Endothelial cell of umbilical vein (primary cell): ENCODE measurements around the gene ARHGAP42. TPM values are rescaled to one million over a fixed set of nuclear protein-coding genes. Genes with fewer than 3 reads are reported as not detected.

Experiments
- BruUV-seq: library from RNA; stranded (reverse); fragments of 400-500 nt; replicated peaks from 2 replicates; lab custom pipeline; 2021; lab: Mats Ljungman, UMichigan
- CTCF ChIA-PET: fragments of 300-600, 350-600 bp; sonication (Branson Sonifier 250); formaldehyde crosslinking; loops from one replicate; lab custom pipeline; 2021; ENCODE audit warnings: antibody characterized with exemption, inconsistent platforms; lab: Charles Lee
- POLR2A ChIA-PET: fragments of 300-600, 350-600 bp; sonication (Branson Sonifier 250); formaldehyde crosslinking; loops from one replicate; lab custom pipeline; 2021; ENCODE audit warnings: antibody characterized with exemption, inconsistent platforms; lab: Charles Lee
- DNase-seq: peaks from one replicate; pipeline ENCODE4 v3.0.0-alpha.2; 2011; ENCODE audit warnings: low read depth, low spot score
- FAIRE-seq: peaks from 2 replicates; lab custom pipeline; 2011; peaks lifted over from hg19 to GRCh38; lab: Jason Lieb, UNC
- H2AFZ ChIP-seq: 2 replicates; pipeline ENCODE4 v1.6.0; 2012; ENCODE audit warnings: low read depth, low read length, control low read depth, inconsistent platforms
- H3K27ac ChIP-seq: 2 replicates; pipeline ENCODE4 v1.5.1; 2011; ENCODE audit warnings: low read depth, mild to moderate bottlenecking, control low read depth, low read length, moderate library complexity; ENCODE audit not compliant: insufficient read depth
- H3K27me3 ChIP-seq, 2 experiments: 2 replicates each; pipeline versions ENCODE4 v1.6.0 to v1.6.1; 2011; ENCODE audit warnings: low read length in 2 of 2, mixed read lengths in 1 of 2; ENCODE audit not compliant: control insufficient read depth in 2 of 2, insufficient read depth in 2 of 2
- H3K36me3 ChIP-seq, 2 experiments: 2 replicates in 1 of 2; 3 replicates in 1 of 2; pipeline ENCODE4 v1.5.1; 2011; ENCODE audit warnings: low read length in 2 of 2, mild to moderate bottlenecking in 1 of 2, moderate library complexity in 1 of 2; ENCODE audit not compliant: control insufficient read depth in 2 of 2, insufficient read depth in 2 of 2; ENCODE audit errors: extremely low read depth in 1 of 2
- H3K4me1 ChIP-seq: 3 replicates; pipeline ENCODE4 v1.5.1; 2011; ENCODE audit warnings: mild to moderate bottlenecking, low read length; ENCODE audit not compliant: control insufficient read depth, insufficient read depth; ENCODE audit errors: extremely low read depth
- H3K4me2 ChIP-seq: 2 replicates; pipeline ENCODE4 v1.6.1; 2011; ENCODE audit warnings: low read length, control low read depth, mixed read lengths; ENCODE audit not compliant: insufficient read depth
- H3K4me3 ChIP-seq, 3 experiments: fragments of 200-600 bp in 1 of 3; sonication (generic), shearing (Covaris generic) in 1 of 3; replicated peaks in 1 of 3; 2 replicates each; pipeline ENCODE4 v1.5.1; 2011 to 2016; ENCODE audit warnings: control low read depth in 3 of 3, low read length in 3 of 3, mild to moderate bottlenecking in 2 of 3, inconsistent platforms in 1 of 3, low read depth in 1 of 3, moderate library complexity in 1 of 3; ENCODE audit not compliant: insufficient read depth in 1 of 3
- H3K79me2 ChIP-seq: 2 replicates; pipeline ENCODE4 v1.6.0; 2012; ENCODE audit warnings: low read length, inconsistent platforms; ENCODE audit not compliant: control insufficient read depth, insufficient read depth
- H3K9ac ChIP-seq: replicated peaks from 2 replicates; pipeline ENCODE3; 2011; ENCODE audit warnings: low read length, control low read depth; ENCODE audit not compliant: insufficient read depth; ENCODE audit errors: extremely low read depth
- H3K9me1 ChIP-seq: replicated peaks from 3 replicates; pipeline ENCODE4 v1.6.0; 2011; ENCODE audit warnings: mild to moderate bottlenecking, low read length; ENCODE audit not compliant: control insufficient read depth, insufficient read depth; ENCODE audit errors: extremely low read depth
- H3K9me3 ChIP-seq: replicated peaks from 2 replicates; pipeline ENCODE4 v1.5.1; 2012; ENCODE audit warnings: low read length, inconsistent platforms; ENCODE audit not compliant: control insufficient read depth, insufficient read depth
- H4K20me1 ChIP-seq: replicated peaks from 2 replicates; pipeline ENCODE3; 2011; ENCODE audit warnings: mild to moderate bottlenecking, low read length; ENCODE audit not compliant: control insufficient read depth, insufficient read depth; ENCODE audit errors: extremely low read depth
- EZH2 ChIP-seq: IDR thresholded peaks from 2 replicates; pipeline ENCODE4 v1.6.1; 2012; ENCODE audit warnings: borderline replicate concordance, low read depth, mild to moderate bottlenecking, moderate library complexity, low read length, inconsistent platforms; ENCODE audit not compliant: severe bottlenecking
- FOS ChIP-seq: IDR thresholded peaks from 2 replicates; pipeline ENCODE4 v1.6.1; 2011; ENCODE audit warnings: mild to moderate bottlenecking, low read length, moderate library complexity, borderline replicate concordance; ENCODE audit not compliant: insufficient read depth
- GATA2 ChIP-seq: IDR thresholded peaks from 2 replicates; pipeline ENCODE4 v1.7.0; 2011; ENCODE audit warnings: low read depth, mild to moderate bottlenecking, moderate library complexity, mixed read lengths, low read length; ENCODE audit not compliant: insufficient read length, insufficient read depth
- JUN ChIP-seq: IDR thresholded peaks from 2 replicates; pipeline ENCODE4 v1.6.1; 2011; ENCODE audit warnings: borderline replicate concordance, low read depth; ENCODE audit not compliant: insufficient read length, insufficient read depth
- MYC ChIP-seq: IDR thresholded peaks from one replicate; pipeline ENCODE4 v1.6.1; 2011; ENCODE audit warnings: mild to moderate bottlenecking, low read depth, low read length
- POLR2A ChIP-seq: IDR thresholded peaks from 2 replicates; pipeline ENCODE4 v1.6.1; 2012; ENCODE audit warnings: low read depth, mild to moderate bottlenecking, control low read depth, low read length
- POLR2AphosphoS5 ChIP-seq: IDR thresholded peaks from 2 replicates; pipeline ENCODE4 v1.6.1; 2012; ENCODE audit warnings: low read depth, mild to moderate bottlenecking, control low read depth, low read length, moderate library complexity; ENCODE audit not compliant: insufficient read depth
- dilution Hi-C: fragments of 300-500 bp; cut with MboI; formaldehyde crosslinking; loops from one replicate; pipeline ENCODE4 v1.15.0; 2019; ENCODE audit warnings: low sequenced_read_pairs; ENCODE audit not compliant: extremely low pct_ligation_motif_present
- intact Hi-C: fragments of 100-400 bp; cut with micrococcal nuclease; formaldehyde crosslinking; loops from one replicate; pipeline ENCODE4 v1.10.0; 2022
- polyA plus RNA-seq, 4 experiments: library from polyadenylated mRNA; depleted of rRNA in 3 of 4; stranded (reverse) in 3 of 4; unstranded in 1 of 4; fragments of >200 nt; gene quantifications; 2 replicates each; pipeline versions ENCODE4 v1.2.1 to v1.2.3, GENCODE V29; 2011 to 2012; ENCODE audit warnings: missing spikeins in 1 of 4
- total RNA-seq: library from RNA; stranded (reverse); gene quantifications from 2 replicates; pipeline ENCODE4 v1.2.3, GENCODE V29; 2021
- TF ChIP-seq, protein P1 (sequence below), 2 donors: IDR thresholded peaks; 1 replicate in 1 of 2; 2 replicates in 1 of 2; pipeline ENCODE4 v1.5.1; 2011; ENCODE audit warnings: low read length in 2 of 2, mild to moderate bottlenecking in 2 of 2, moderate library complexity in 2 of 2, control low read depth in 1 of 2, inconsistent platforms in 1 of 2, low read depth in 1 of 2; ENCODE audit not compliant: insufficient read depth in 1 of 2; ENCODE audit errors: extremely low read depth in 1 of 2

Gene ARHGAP42
- total and polyA plus RNA-seq, 2 donors (not counting 3 experiments of a cell fraction or from before 2014, with no cell fraction given) = 1.8 to 2.4 TPM

DNA sequence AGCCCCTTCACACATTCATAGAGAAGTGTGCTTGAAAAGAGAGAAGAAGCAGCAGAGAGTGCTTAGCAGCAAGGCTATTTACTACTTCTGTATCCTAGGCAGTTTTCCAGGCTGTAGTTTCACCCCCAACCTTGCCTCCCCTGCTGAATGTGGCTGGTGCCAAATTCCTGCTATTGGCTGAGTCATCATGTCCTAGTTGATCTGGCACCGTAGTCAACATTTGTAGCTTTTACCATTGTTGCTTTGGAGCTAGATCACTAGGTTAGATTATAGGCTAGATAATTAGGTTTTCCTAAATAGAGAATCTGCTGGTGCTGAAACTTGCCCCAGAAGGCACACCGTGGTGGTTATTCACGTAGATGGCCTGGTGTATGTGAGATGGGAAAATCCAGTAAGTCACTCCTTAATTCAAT, 32.7 kb downstream of the ARHGAP42 start:
- CTCF ChIA-PET = interaction anchor here (0.6 to 1.5 kb wide), 8 partner anchors 15 to 142 kb away, joined by 3 to 5 read pairs (median 4); no protein-coding TSS in a partner anchor
- peak overlapping the region; percentile 9 for H3K27ac ChIP-seq
- dilution Hi-C loops = no loop called here

DNA sequence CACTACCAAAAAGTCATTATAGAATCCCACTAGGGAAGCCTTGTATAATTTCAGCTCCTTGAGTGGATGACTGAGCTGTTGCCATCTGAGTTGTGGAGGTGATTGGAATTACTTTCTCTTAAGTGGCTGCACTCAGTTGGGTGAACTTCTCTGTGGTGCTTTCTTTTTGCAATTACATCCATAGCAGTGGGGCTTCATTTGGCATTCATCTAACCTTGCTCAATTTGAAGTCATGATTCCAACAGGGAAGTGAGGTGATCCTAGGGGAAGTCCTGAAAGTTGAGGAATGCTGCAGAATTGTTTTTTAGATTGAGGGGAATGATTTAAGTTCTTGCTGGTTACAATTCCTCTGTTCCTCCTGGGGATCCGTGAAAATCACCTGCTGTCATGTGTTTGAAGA, 39.6 kb downstream of the ARHGAP42 start:
- no peak overlapping the region for H2AFZ ChIP-seq
- no peak for FAIRE-seq
- no peak for DNase-seq
- H3K27me3 ChIP-seq = no peaks in the 10 kb centered on the region
- no peaks in the 10 kb centered on the region for H3K9me1 ChIP-seq
- H3K4me1 ChIP-seq = no peaks in the 10 kb centered on the region
- intact Hi-C loops (no loop called here), dilution Hi-C loops (no loop called here)
- no peak overlapping the region for H3K9ac ChIP-seq
- ChIA-PET CTCF (interaction anchor here (1.5 to 1.7 kb wide), 2 partner anchors 11 to 150 kb away, joined by 4 to 5 read pairs; no protein-coding TSS in a partner anchor), POLR2A (no interaction called here)
- H3K36me3 ChIP-seq = no peaks in the 10 kb centered on the region
- H3K9me3 ChIP-seq = no peaks in the 10 kb centered on the region
- BruUV-seq = no TSS peak
- H3K27ac ChIP-seq = no peak overlapping the region
- no peak for TF ChIP-seq POLR2A
- TF ChIP-seq, protein P1, sequence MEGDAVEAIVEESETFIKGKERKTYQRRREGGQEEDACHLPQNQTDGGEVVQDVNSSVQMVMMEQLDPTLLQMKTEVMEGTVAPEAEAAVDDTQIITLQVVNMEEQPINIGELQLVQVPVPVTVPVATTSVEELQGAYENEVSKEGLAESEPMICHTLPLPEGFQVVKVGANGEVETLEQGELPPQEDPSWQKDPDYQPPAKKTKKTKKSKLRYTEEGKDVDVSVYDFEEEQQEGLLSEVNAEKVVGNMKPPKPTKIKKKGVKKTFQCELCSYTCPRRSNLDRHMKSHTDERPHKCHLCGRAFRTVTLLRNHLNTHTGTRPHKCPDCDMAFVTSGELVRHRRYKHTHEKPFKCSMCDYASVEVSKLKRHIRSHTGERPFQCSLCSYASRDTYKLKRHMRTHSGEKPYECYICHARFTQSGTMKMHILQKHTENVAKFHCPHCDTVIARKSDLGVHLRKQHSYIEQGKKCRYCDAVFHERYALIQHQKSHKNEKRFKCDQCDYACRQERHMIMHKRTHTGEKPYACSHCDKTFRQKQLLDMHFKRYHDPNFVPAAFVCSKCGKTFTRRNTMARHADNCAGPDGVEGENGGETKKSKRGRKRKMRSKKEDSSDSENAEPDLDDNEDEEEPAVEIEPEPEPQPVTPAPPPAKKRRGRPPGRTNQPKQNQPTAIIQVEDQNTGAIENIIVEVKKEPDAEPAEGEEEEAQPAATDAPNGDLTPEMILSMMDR (IDR thresholded peaks at IDR 0.05; ENCODE audit: extremely low read depth in 1 of 2, insufficient read depth in 1 of 2, low read depth in 1 of 2, low read length in 2 of 2) = no peak
- TF ChIP-seq GATA2 = no peak
- TF ChIP-seq EZH2 = no peak
- TF ChIP-seq JUN = no peak
- TF ChIP-seq POLR2AphosphoS5 = no peak
- no peak overlapping the region for H3K4me3 ChIP-seq
- no peak overlapping the region for H3K4me2 ChIP-seq
- H3K79me2 ChIP-seq = no peaks in the 10 kb centered on the region
- no peaks in the 10 kb centered on the region for H4K20me1 ChIP-seq

More for the DNA sequence above, 32.7 kb downstream of the ARHGAP42 start:
- no TSS peak for BruUV-seq
- no peak overlapping the region for H3K4me2 ChIP-seq
- no peak overlapping the region for H3K4me3 ChIP-seq
- H3K4me1 ChIP-seq = peaks cover 10% of the 10 kb centered on the region
- H2AFZ ChIP-seq = no peak overlapping the region
- H3K9me1 ChIP-seq = no peaks in the 10 kb centered on the region
- intact Hi-C loops = loop anchor here (2.0 kb wide), 1 partner anchor 33 kb away; the partner anchor contains the start of gene ARHGAP42
- no peaks in the 10 kb centered on the region for H4K20me1 ChIP-seq
- peak; percentile 90 for TF ChIP-seq GATA2
- peak; percentile 78 for TF ChIP-seq FOS
- TF ChIP-seq MYC = no peak
- peak; percentile 66 for TF ChIP-seq JUN
- H3K27me3 ChIP-seq = no peaks in the 10 kb centered on the region
- H3K79me2 ChIP-seq = no peaks in the 10 kb centered on the region
- POLR2A ChIA-PET = no interaction called here
- DNase-seq = peak; percentile 96
- FAIRE-seq = peak; percentile 84
- no peaks in the 10 kb centered on the region for H3K9me3 ChIP-seq
- no peak overlapping the region for H3K9ac ChIP-seq
- H3K36me3 ChIP-seq = no peaks in the 10 kb centered on the region
